K562 (cell line): ENCODE measurements around the gene CLK3. TPM values are rescaled to one million over a fixed set of nuclear protein-coding genes. Genes with fewer than 3 reads are reported as not detected.
A peak's percentile ranks its signal among the peaks of the same experiment; 100 is the strongest.

Experiments used
- ARHGAP35 ChIP-seq: fragments of 450-650 bp; IDR thresholded peaks from 2 replicates; pipeline ENCODE4 v1.6.1; 2018; ENCODE audit not compliant: partially characterized antibody
- E2F1 ChIP-seq: sonication (generic); formaldehyde crosslinking; IDR thresholded peaks from 2 replicates; pipeline ENCODE4 v1.8.1; 2023; ENCODE audit warnings: mild to moderate bottlenecking, missing genetic modification reagents, moderate library complexity
- ESRRB ChIP-seq: fragments of 250-450 bp; sonication (Bioruptor Pico); IDR thresholded peaks from 2 replicates; pipeline ENCODE4 v1.5.0; 2020; ENCODE audit warnings: mild to moderate bottlenecking, moderate library complexity, borderline replicate concordance
- GATAD2B ChIP-seq: fragments of 450-650 bp; IDR thresholded peaks from 2 replicates; pipeline ENCODE4 v1.6.1; 2017; ENCODE audit warnings: mild to moderate bottlenecking, borderline replicate concordance
- MAFG ChIP-seq: fragments of 450-650 bp; conservative IDR thresholded peaks from 2 replicates; pipeline ENCODE4 v1.6.1; 2016; ENCODE audit warnings: missing genetic modification characterization, missing compliant biosample characterization
- MYC ChIP-seq, 2 experiments: fragments of 250-450 bp in 1 of 2; sonication (Bioruptor Pico) in 1 of 2; IDR thresholded peaks; 2 replicates each; pipeline versions ENCODE4 v1.5.1 to v1.6.1; 2012 to 2021; ENCODE audit warnings: low read depth in 2 of 2, borderline replicate concordance in 1 of 2, improper control_type of control experiment in 1 of 2, low read length in 1 of 2, mild to moderate bottlenecking in 1 of 2, moderate library complexity in 1 of 2
- RBM25 ChIP-seq: fragments of 200-400 bp; formaldehyde crosslinking; IDR thresholded peaks from 2 replicates; pipeline ENCODE4 v1.6.1; 2018; ENCODE audit warnings: low read length, low read depth, moderate library complexity; ENCODE audit not compliant: severe bottlenecking
- RREB1 ChIP-seq: fragments of 250-450 bp; sonication (Bioruptor Pico); IDR thresholded peaks from 2 replicates; pipeline ENCODE4 v1.4.0; 2020
- SIX5 ChIP-seq, 2 experiments: IDR thresholded peaks; 2 replicates each; pipeline ENCODE4 v1.6.1; 2011; ENCODE audit warnings: low read length in 2 of 2, borderline replicate concordance in 1 of 2, low read depth in 1 of 2, mild to moderate bottlenecking in 1 of 2, moderate library complexity in 1 of 2; ENCODE audit not compliant: insufficient read depth in 1 of 2
- SMAD4 ChIP-seq: fragments of 250-450 bp; sonication (Bioruptor Pico); conservative IDR thresholded peaks from 2 replicates; pipeline ENCODE4 v1.8.0; 2021; ENCODE audit warnings: inconsistent platforms, mild to moderate bottlenecking, moderate library complexity
- TAF7 ChIP-seq: fragments of 450-650 bp; IDR thresholded peaks from 2 replicates; pipeline ENCODE4 v1.6.1; 2016; ENCODE audit warnings: missing genetic modification characterization, missing compliant biosample characterization
- ZBTB33 ChIP-seq: sonication (generic); formaldehyde crosslinking; IDR thresholded peaks from 2 replicates; pipeline ENCODE4 v1.8.1; 2023; ENCODE audit warnings: mild to moderate bottlenecking, missing genetic modification reagents
- ZNF511 ChIP-seq: sonication (generic); formaldehyde crosslinking; IDR thresholded peaks from 2 replicates; pipeline ENCODE4 v1.8.0; 2022; ENCODE audit warnings: mild to moderate bottlenecking, missing genetic modification reagents
- ZNF707 ChIP-seq: fragments of 250-450 bp; sonication (Bioruptor Pico); conservative IDR thresholded peaks from 2 replicates; pipeline ENCODE4 v1.8.0; 2022; ENCODE audit warnings: inconsistent platforms, mild to moderate bottlenecking, moderate library complexity
- polyA plus RNA-seq, 8 experiments: library from polyadenylated mRNA; depleted of rRNA in 4 of 8; stranded (reverse) in 5 of 8; unstranded in 3 of 8; fragments of >200 nt; fragmentation: Nextera tagmentation in 2 of 8; fragmentation: Illumina TruSeq in 1 of 8; extraction: Ambion mirVana in 2 of 8; extraction: Trizol in 1 of 8; gene quantifications; 2 replicates each; pipeline versions ENCODE4 v1.2.1 to v1.2.3, GENCODE V29; 2011 to 2014; ENCODE audit warnings: inconsistent platforms in 1 of 8, missing spikeins in 1 of 8
- total RNA-seq, 7 experiments: library from RNA; depleted of rRNA in 6 of 7; stranded (reverse); fragments of >200 nt in 6 of 7; fragmentation: Illumina TruSeq in 2 of 7; extraction: Trizol in 2 of 7; gene quantifications; 2 replicates each; pipeline versions ENCODE4 v1.2.1 to v1.2.3, GENCODE V29; 2011 to 2021; ENCODE audit warnings: low replicate concordance in 1 of 7

Gene CLK3
- total and polyA plus RNA-seq, 9 of the 15 experiments (the other 6 are each of a cell fraction or from before 2014, with no cell fraction given) = 1.2 to 95.2 (median 51.7) TPM

GRCh38 chr15:74580538-74581350 is 34.9 kb upstream of the CLK3 start (continued):
- no peak for TF ChIP-seq RREB1 (CRISPR knock-in tag)
- TF ChIP-seq ZNF707 = no peak
- no peak for TF ChIP-seq GATAD2B
- no peak for TF ChIP-seq TAF7 (tag)
- peak; percentile 86 for TF ChIP-seq MYC (IDR thresholded peaks at IDR 0.05; ENCODE audit: low read depth, low read length)
- TF ChIP-seq MYC (CRISPR knock-in tag; IDR thresholded peaks at IDR 0.05; ENCODE audit: borderline replicate concordance, low read depth) = no peak
- TF ChIP-seq ARHGAP35 = no peak
- no peak for TF ChIP-seq ZBTB33
- TF ChIP-seq MAFG (tag) = no peak
- TF ChIP-seq ZNF511 (CRISPR knock-in tag) = no peak
- no peak for TF ChIP-seq SIX5 (IDR thresholded peaks at IDR 0.05; ENCODE audit: borderline replicate concordance in 1 of 2, insufficient read depth in 1 of 2, low read depth in 1 of 2, low read length in 2 of 2)
- TF ChIP-seq E2F1 (CRISPR knock-in tag) = no peak
- no peak for TF ChIP-seq RBM25
- no peak for TF ChIP-seq ESRRB
- TF ChIP-seq SMAD4 (CRISPR knock-in tag) = no peak; the same call in 1 of the 2 replicates
